OCI-LY1 (cell line): ENCODE results near the gene RNU1-2.
"Not testable (repeated sequence)": the region's sequence is repeated elsewhere in the genome, so short reads cannot be mapped to it uniquely, and the experiment has no call there.

Experiments used
- H2AFZ ChIP-seq: fragments of 200-600 bp; sonication (generic), shearing (Covaris generic); 2 replicates; pipeline ENCODE4 v1.6.0; 2014; ENCODE audit warnings: antibody characterized with exemption, mild to moderate bottlenecking, low read length
- H3F3A ChIP-seq: fragments of 200-600 bp; sonication (generic), shearing (Covaris generic); 2 replicates; pipeline ENCODE4 v1.6.0; 2014; ENCODE audit warnings: mild to moderate bottlenecking, antibody characterized with exemption, low read length, moderate library complexity; ENCODE audit not compliant: insufficient read depth
- H3K27ac ChIP-seq: fragments of 200-600 bp; sonication (generic); 2 replicates; pipeline ENCODE4 v1.5.1; 2014; ENCODE audit warnings: low read length, mixed run types, mild to moderate bottlenecking, low read depth; ENCODE audit not compliant: poor library complexity, severe bottlenecking
- H3K27me3 ChIP-seq: fragments of 200-600 bp; sonication (generic); 2 replicates; pipeline ENCODE4 v1.6.0; 2014; ENCODE audit warnings: antibody characterized with exemption, mild to moderate bottlenecking, low read length, moderate library complexity; ENCODE audit not compliant: insufficient read depth
- H3K36me3 ChIP-seq: fragments of 200-600 bp; sonication (generic); 2 replicates; pipeline ENCODE4 v1.6.1; 2014; ENCODE audit warnings: mild to moderate bottlenecking, antibody characterized with exemption, low read length, moderate library complexity, mixed read lengths; ENCODE audit not compliant: insufficient read depth
- H3K4me1 ChIP-seq: fragments of 200-600 bp; sonication (generic); 2 replicates; pipeline ENCODE4 v1.5.1; 2014; ENCODE audit warnings: mild to moderate bottlenecking, low read length, moderate library complexity; ENCODE audit not compliant: insufficient read depth, severe bottlenecking
- H3K4me2 ChIP-seq: fragments of 200-600 bp; sonication (generic), shearing (Covaris generic); 2 replicates; pipeline ENCODE4 v1.6.1; 2014; ENCODE audit warnings: low read length
- H3K4me3 ChIP-seq: fragments of 200-600 bp; sonication (generic); 2 replicates; pipeline ENCODE4 v1.5.1; 2014; ENCODE audit warnings: low read length, low read depth, mild to moderate bottlenecking, mixed read lengths; ENCODE audit not compliant: poor library complexity, severe bottlenecking
- H3K79me2 ChIP-seq: fragments of 200-600 bp; shearing (Covaris generic); 2 replicates; pipeline ENCODE4 v1.6.1; 2016; ENCODE audit warnings: mixed run types, low read length, mixed read lengths; ENCODE audit not compliant: insufficient read depth
- H3K9ac ChIP-seq: fragments of 200-600 bp; sonication (generic), shearing (Covaris generic); 2 replicates; pipeline ENCODE4 v1.6.1; 2014; ENCODE audit warnings: mild to moderate bottlenecking, low read length, mixed read lengths
- H3K9me2 ChIP-seq: fragments of 200-600 bp; sonication (generic), shearing (Covaris generic); 2 replicates; pipeline ENCODE4 v1.6.1; 2014; ENCODE audit warnings: low read depth, mild to moderate bottlenecking, low read length, mixed read lengths
- H3K9me3 ChIP-seq: fragments of 200-600 bp; shearing (Covaris generic); 2 replicates; pipeline ENCODE4 v1.6.1; 2014; ENCODE audit warnings: low read length, mixed read lengths
- H4K20me1 ChIP-seq: fragments of 200-600 bp; sonication (generic), shearing (Covaris generic); 2 replicates; pipeline ENCODE4 v1.6.0; 2016; ENCODE audit warnings: mild to moderate bottlenecking, low read length; ENCODE audit not compliant: insufficient read depth
- EZH2 ChIP-seq: fragments of 200-600 bp; sonication (generic), shearing (Covaris generic); IDR thresholded peaks from 2 replicates; pipeline ENCODE4 v1.8.0; 2017; ENCODE audit warnings: borderline replicate concordance, mixed run types, mild to moderate bottlenecking, antibody characterized with exemption, low read length, moderate library complexity, mixed read lengths
- TF ChIP-seq, protein P1 (sequence below): fragments of 200-600 bp; sonication (generic), shearing (Covaris generic); IDR thresholded peaks from 2 replicates; pipeline ENCODE4 v1.5.1; 2017; ENCODE audit warnings: mild to moderate bottlenecking, antibody characterized with exemption, low read length, moderate library complexity, mixed read lengths

The RNU1-2 gene

DNA sequence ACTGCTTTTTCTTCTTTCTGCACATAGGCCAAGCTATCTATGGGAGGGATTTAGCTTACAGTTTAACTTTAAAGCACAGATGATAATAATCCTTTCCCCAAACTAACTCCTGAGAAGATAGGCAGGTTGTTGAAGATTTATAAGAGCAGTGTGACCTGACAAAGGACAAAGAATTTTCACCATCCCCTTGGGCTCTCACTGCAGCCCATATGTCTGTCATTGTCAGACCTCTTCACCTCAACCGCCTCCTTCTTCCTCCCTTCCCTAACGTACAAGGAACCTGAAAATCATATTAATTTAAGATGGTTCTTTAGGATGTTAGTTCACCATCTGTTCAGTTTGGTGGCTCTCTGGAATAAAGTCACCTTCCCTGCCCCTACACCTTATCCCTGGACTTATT lies 5.0 kb downstream of the RNU1-2 start:
- no peaks in the 10 kb centered on the region for H3K27me3 ChIP-seq
- H3K79me2 ChIP-seq: no peaks in the 10 kb centered on the region
- no peaks in the 10 kb centered on the region for H3K9me2 ChIP-seq
- H3K36me3 ChIP-seq: no peaks in the 10 kb centered on the region
- no peak for TF ChIP-seq EZH2
- TF ChIP-seq, protein P1, sequence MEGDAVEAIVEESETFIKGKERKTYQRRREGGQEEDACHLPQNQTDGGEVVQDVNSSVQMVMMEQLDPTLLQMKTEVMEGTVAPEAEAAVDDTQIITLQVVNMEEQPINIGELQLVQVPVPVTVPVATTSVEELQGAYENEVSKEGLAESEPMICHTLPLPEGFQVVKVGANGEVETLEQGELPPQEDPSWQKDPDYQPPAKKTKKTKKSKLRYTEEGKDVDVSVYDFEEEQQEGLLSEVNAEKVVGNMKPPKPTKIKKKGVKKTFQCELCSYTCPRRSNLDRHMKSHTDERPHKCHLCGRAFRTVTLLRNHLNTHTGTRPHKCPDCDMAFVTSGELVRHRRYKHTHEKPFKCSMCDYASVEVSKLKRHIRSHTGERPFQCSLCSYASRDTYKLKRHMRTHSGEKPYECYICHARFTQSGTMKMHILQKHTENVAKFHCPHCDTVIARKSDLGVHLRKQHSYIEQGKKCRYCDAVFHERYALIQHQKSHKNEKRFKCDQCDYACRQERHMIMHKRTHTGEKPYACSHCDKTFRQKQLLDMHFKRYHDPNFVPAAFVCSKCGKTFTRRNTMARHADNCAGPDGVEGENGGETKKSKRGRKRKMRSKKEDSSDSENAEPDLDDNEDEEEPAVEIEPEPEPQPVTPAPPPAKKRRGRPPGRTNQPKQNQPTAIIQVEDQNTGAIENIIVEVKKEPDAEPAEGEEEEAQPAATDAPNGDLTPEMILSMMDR: no peak
- H3K4me3 ChIP-seq: no peak overlapping the region
- H4K20me1 ChIP-seq: no peaks in the 10 kb centered on the region
- H3K27ac ChIP-seq: peak overlapping the region; percentile 95
- H3K9ac ChIP-seq: no peak overlapping the region; the same call in 1 of the 2 replicates
- no peaks in the 10 kb centered on the region for H3K9me3 ChIP-seq
- no peak overlapping the region for H2AFZ ChIP-seq
- peaks cover 50% of the 10 kb centered on the region for H3K4me1 ChIP-seq
- H3F3A ChIP-seq: peaks cover 9% of the 10 kb centered on the region; the same call in 1 of the 2 replicates
- no peak overlapping the region for H3K4me2 ChIP-seq

DNA sequence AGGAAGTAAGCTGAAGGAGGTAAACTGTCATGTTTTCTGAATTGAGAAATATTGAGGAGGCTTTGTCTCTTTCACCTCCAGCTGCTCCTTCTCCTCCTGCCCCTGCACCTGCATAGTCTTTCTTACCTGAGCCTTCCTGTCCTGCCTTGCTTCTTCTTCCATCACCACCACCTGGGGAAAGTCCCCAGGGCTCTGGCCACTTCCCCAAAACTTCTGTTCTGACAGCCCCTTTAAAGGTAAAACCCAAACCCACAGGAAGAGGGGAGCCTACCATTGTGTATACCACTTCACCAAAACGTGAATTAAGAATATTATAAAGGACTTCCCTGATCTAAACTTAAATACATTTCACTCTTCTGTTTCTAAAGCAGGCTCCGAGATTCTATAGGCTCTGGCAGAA lies 5.6 kb downstream of the RNU1-2 start:
- not testable (repeated sequence) for H3K9ac ChIP-seq, H2AFZ ChIP-seq, H3K4me2 ChIP-seq

DNA sequence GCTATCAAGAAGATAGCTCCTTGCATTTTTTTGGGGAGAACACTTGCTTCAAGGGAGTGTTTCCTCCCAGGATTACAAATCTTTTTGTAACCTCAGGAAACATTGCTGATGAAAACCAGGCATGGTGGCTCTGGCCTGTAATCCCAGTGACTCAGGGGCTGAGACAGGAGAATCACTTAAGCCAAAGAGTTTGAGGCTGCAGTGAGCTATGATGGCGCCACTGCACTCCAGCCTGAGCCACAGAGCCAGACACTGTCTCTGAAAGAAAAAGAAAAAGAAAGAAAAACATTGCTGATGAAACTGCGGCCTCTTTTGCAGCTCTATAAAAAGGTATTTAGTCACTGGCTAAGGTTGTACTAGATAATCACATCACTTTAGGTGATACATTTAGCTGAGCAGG lies 7.3 kb downstream of the RNU1-2 start:
- Histone ChIP-seq H3F3A (peaks cover 9% of the 10 kb centered on the region; the same call in 1 of the 2 replicates), H4K20me1 (no peaks in the 10 kb centered on the region), H3K36me3 (no peaks in the 10 kb centered on the region), H3K27me3 (no peaks in the 10 kb centered on the region), H3K9ac (peak overlapping the region; percentile 74; the same call in 1 of the 2 replicates), H3K27ac (peak overlapping the region; percentile 95), H3K4me3 (no peak overlapping the region), H3K9me3 (0 out of 2 replicates have a peak, but pooled peaks cover 4% of the 10 kb centered on the region), H3K4me2 (peak overlapping the region; percentile 96; the same call in 1 of the 2 replicates), H2AFZ (0 out of 2 replicates have a peak overlapping the region, but pooled peaks have one; percentile 42), H3K4me1 (peaks cover 39% of the 10 kb centered on the region), H3K9me2 (no peaks in the 10 kb centered on the region), H3K79me2 (no peaks in the 10 kb centered on the region)
- no peak for TF ChIP-seq EZH2
- TF ChIP-seq, protein P1: no peak

More for the DNA sequence above, 5.6 kb downstream of the RNU1-2 start:
- not testable (repeated sequence) for H3K9me2 ChIP-seq, H4K20me1 ChIP-seq, H3K79me2 ChIP-seq, H3K36me3 ChIP-seq, H3K9me3 ChIP-seq, H3K4me3 ChIP-seq, H3K27me3 ChIP-seq, H3F3A ChIP-seq
- Histone ChIP-seq H3K4me1 (peaks cover 48% of the 10 kb centered on the region), H3K27ac (peak overlapping the region; percentile 95)

DNA sequence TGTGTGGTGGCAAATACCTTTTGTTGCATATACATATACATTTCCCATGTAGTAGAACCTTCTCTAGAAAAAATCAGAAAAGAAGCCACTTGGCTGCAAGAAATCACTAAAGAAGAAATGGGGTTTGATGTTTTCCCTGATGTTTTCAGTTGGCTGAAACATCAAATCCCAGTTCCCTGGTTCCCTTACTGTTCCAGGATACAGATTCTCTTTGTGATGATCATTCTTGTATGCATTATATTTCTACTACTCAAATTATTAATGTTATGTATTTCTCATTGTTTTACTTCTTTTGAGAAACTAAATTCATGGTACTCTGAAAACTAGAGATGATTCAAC lies 7.6 kb downstream of the RNU1-2 start:
- H3K27ac ChIP-seq: peak overlapping the region; percentile 95

More for the DNA sequence above, 7.6 kb downstream of the RNU1-2 start:
- 0 out of 2 replicates have a peak, but pooled peaks cover 4% of the 10 kb centered on the region for H3K9me3 ChIP-seq
- no peaks in the 10 kb centered on the region for H4K20me1 ChIP-seq
- H3K9ac ChIP-seq: peak overlapping the region; percentile 74; the same call in 1 of the 2 replicates
- no peaks in the 10 kb centered on the region for H3K9me2 ChIP-seq
- peaks cover 39% of the 10 kb centered on the region for H3K4me1 ChIP-seq
- TF ChIP-seq EZH2: no peak
- TF ChIP-seq, protein P1: no peak
- H3F3A ChIP-seq: peaks cover 9% of the 10 kb centered on the region; the same call in 1 of the 2 replicates
- peak overlapping the region; percentile 96 for H3K4me2 ChIP-seq
- H2AFZ ChIP-seq: no peak overlapping the region
- no peaks in the 10 kb centered on the region for H3K79me2 ChIP-seq
- H3K36me3 ChIP-seq: no peaks in the 10 kb centered on the region
- H3K27me3 ChIP-seq: no peaks in the 10 kb centered on the region
- peak overlapping the region; percentile 63 for H3K4me3 ChIP-seq
